Measurements from ENCODE around the gene CCDC148. TPM values are rescaled to one million over a fixed set of nuclear protein-coding genes. Genes with fewer than 3 reads are reported as not detected.

Gene CCDC148
- total RNA-seq, 1 experiment from 2014 or later = 2.1 TPM

GRCh38 chr2:158402665-158403064 is 53.9 kb downstream of the CCDC148 start (continued):
- TF ChIP-seq ATF3 (CRISPR knock-in tag; conservative IDR thresholded peaks at IDR 0.05) (no peak), JUN (CRISPR knock-in tag; IDR thresholded peaks at IDR 0.05) (no peak), KAT7 (CRISPR knock-in tag; IDR thresholded peaks at IDR 0.05; ENCODE audit: borderline replicate concordance) (no peak), IRF1 (CRISPR knock-in tag; IDR thresholded peaks at IDR 0.05) (no peak), OVOL2 (CRISPR knock-in tag; IDR thresholded peaks at IDR 0.05; ENCODE audit: borderline replicate concordance) (no peak), NR3C1 (CRISPR knock-in tag; conservative IDR thresholded peaks at IDR 0.05; ENCODE audit: low read depth) (no peak), RELA (CRISPR knock-in tag; IDR thresholded peaks at IDR 0.05; ENCODE audit: borderline replicate concordance) (no peak), ZNF263 (CRISPR knock-in tag; IDR thresholded peaks at IDR 0.05; ENCODE audit: low read depth) (no peak), MYBL2 (CRISPR knock-in tag; IDR thresholded peaks at IDR 0.05) (no peak)
- TF ChIP-seq, protein P1, sequence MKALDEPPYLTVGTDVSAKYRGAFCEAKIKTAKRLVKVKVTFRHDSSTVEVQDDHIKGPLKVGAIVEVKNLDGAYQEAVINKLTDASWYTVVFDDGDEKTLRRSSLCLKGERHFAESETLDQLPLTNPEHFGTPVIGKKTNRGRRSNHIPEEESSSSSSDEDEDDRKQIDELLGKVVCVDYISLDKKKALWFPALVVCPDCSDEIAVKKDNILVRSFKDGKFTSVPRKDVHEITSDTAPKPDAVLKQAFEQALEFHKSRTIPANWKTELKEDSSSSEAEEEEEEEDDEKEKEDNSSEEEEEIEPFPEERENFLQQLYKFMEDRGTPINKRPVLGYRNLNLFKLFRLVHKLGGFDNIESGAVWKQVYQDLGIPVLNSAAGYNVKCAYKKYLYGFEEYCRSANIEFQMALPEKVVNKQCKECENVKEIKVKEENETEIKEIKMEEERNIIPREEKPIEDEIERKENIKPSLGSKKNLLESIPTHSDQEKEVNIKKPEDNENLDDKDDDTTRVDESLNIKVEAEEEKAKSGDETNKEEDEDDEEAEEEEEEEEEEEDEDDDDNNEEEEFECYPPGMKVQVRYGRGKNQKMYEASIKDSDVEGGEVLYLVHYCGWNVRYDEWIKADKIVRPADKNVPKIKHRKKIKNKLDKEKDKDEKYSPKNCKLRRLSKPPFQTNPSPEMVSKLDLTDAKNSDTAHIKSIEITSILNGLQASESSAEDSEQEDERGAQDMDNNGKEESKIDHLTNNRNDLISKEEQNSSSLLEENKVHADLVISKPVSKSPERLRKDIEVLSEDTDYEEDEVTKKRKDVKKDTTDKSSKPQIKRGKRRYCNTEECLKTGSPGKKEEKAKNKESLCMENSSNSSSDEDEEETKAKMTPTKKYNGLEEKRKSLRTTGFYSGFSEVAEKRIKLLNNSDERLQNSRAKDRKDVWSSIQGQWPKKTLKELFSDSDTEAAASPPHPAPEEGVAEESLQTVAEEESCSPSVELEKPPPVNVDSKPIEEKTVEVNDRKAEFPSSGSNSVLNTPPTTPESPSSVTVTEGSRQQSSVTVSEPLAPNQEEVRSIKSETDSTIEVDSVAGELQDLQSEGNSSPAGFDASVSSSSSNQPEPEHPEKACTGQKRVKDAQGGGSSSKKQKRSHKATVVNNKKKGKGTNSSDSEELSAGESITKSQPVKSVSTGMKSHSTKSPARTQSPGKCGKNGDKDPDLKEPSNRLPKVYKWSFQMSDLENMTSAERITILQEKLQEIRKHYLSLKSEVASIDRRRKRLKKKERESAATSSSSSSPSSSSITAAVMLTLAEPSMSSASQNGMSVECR (CRISPR knock-in tag; IDR thresholded peaks at IDR 0.05; ENCODE audit: borderline replicate concordance) = no peak
- TF ChIP-seq, protein P2, sequence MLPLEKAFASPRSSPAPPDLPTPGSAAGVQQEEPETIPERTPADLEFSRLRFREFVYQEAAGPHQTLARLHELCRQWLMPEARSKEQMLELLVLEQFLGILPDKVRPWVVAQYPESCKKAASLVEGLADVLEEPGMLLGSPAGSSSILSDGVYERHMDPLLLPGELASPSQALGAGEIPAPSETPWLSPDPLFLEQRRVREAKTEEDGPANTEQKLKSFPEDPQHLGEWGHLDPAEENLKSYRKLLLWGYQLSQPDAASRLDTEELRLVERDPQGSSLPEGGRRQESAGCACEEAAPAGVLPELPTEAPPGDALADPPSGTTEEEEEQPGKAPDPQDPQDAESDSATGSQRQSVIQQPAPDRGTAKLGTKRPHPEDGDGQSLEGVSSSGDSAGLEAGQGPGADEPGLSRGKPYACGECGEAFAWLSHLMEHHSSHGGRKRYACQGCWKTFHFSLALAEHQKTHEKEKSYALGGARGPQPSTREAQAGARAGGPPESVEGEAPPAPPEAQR (CRISPR knock-in tag; IDR thresholded peaks at IDR 0.05) = no peak
- TF ChIP-seq, protein P3, sequence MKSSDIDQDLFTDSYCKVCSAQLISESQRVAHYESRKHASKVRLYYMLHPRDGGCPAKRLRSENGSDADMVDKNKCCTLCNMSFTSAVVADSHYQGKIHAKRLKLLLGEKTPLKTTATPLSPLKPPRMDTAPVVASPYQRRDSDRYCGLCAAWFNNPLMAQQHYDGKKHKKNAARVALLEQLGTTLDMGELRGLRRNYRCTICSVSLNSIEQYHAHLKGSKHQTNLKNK (CRISPR knock-in tag; IDR thresholded peaks at IDR 0.05) = no peak
- TF ChIP-seq, protein P4, sequence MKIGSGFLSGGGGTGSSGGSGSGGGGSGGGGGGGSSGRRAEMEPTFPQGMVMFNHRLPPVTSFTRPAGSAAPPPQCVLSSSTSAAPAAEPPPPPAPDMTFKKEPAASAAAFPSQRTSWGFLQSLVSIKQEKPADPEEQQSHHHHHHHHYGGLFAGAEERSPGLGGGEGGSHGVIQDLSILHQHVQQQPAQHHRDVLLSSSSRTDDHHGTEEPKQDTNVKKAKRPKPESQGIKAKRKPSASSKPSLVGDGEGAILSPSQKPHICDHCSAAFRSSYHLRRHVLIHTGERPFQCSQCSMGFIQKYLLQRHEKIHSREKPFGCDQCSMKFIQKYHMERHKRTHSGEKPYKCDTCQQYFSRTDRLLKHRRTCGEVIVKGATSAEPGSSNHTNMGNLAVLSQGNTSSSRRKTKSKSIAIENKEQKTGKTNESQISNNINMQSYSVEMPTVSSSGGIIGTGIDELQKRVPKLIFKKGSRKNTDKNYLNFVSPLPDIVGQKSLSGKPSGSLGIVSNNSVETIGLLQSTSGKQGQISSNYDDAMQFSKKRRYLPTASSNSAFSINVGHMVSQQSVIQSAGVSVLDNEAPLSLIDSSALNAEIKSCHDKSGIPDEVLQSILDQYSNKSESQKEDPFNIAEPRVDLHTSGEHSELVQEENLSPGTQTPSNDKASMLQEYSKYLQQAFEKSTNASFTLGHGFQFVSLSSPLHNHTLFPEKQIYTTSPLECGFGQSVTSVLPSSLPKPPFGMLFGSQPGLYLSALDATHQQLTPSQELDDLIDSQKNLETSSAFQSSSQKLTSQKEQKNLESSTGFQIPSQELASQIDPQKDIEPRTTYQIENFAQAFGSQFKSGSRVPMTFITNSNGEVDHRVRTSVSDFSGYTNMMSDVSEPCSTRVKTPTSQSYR (CRISPR knock-in tag; IDR thresholded peaks at IDR 0.05) = no peak

- DNase-seq (ENCODE audit: low spot score) (no peak), ATAC-seq (no peak)
- Mint-ChIP-seq H3K27ac (no peak overlapping the region), H3K9me3 (peaks cover 18% of the 10 kb centered on the region), H3K36me3 (peaks cover 4% of the 10 kb centered on the region; the same call in 1 of the 2 replicates), H3K4me3 (no peak overlapping the region), H3K4me1 (peaks cover 9% of the 10 kb centered on the region), H3K27me3 (ENCODE audit: low read depth) (peaks cover 2% of the 10 kb centered on the region; the same call in 1 of the 2 replicates)
- ChIA-PET POLR2A (no interaction called here), CTCF (no interaction called here)
- TF ChIP-seq, protein P5, sequence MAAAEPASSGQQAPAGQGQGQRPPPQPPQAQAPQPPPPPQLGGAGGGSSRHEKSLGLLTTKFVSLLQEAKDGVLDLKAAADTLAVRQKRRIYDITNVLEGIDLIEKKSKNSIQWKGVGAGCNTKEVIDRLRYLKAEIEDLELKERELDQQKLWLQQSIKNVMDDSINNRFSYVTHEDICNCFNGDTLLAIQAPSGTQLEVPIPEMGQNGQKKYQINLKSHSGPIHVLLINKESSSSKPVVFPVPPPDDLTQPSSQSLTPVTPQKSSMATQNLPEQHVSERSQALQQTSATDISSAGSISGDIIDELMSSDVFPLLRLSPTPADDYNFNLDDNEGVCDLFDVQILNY (CRISPR knock-in tag; IDR thresholded peaks at IDR 0.05) = no peak
- TF ChIP-seq, protein P6, sequence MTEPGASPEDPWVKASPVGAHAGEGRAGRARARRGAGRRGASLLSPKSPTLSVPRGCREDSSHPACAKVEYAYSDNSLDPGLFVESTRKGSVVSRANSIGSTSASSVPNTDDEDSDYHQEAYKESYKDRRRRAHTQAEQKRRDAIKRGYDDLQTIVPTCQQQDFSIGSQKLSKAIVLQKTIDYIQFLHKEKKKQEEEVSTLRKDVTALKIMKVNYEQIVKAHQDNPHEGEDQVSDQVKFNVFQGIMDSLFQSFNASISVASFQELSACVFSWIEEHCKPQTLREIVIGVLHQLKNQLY (CRISPR knock-in tag; IDR thresholded peaks at IDR 0.05) = no peak
- TF ChIP-seq RELA (CRISPR knock-in tag; IDR thresholded peaks at IDR 0.05; ENCODE audit: borderline replicate concordance) (no peak), IRF1 (CRISPR knock-in tag; IDR thresholded peaks at IDR 0.05) (no peak), NR3C1 (CRISPR knock-in tag; conservative IDR thresholded peaks at IDR 0.05; ENCODE audit: low read depth) (no peak), ZNF138 (CRISPR knock-in tag; conservative IDR thresholded peaks at IDR 0.05) (no peak), ETV6 (CRISPR knock-in tag; IDR thresholded peaks at IDR 0.05) (no peak), ZNF671 (CRISPR knock-in tag; IDR thresholded peaks at IDR 0.05) (no peak), TEAD1 (CRISPR knock-in tag; IDR thresholded peaks at IDR 0.05) (no peak), ATF3 (CRISPR knock-in tag; conservative IDR thresholded peaks at IDR 0.05) (no peak), NFE2L1 (CRISPR knock-in tag; IDR thresholded peaks at IDR 0.05) (no peak), ZNF121 (CRISPR knock-in tag; IDR thresholded peaks at IDR 0.05) (no peak)
These were observed 61.4 kb downstream of the CCDC148 start for GRCh38 chr2:158395166-158395565.
